ENCODE measurements around the gene TTBK2. TPM values are rescaled to one million over a fixed set of nuclear protein-coding genes. Genes with fewer than 3 reads are reported as not detected.

TTBK2 gene
- polyA plus RNA-seq, 3 donors: 1.0 to 5.6 (median 3.5) TPM

GRCh38 chr15:42736178-42736792, 184.3 kb downstream of the TTBK2 start:
- H3K27ac ChIP-seq (ENCODE audit: low read depth, low read length): no peak overlapping the region
- 1 to 2% (median 2%) methylated on average over 28 to 55 of the region's 55 CpGs for WGBS, 3 donors

GRCh38 chr15:42735382-42736165, 185.0 kb downstream of the TTBK2 start:
- no peak overlapping the region for H3K27ac ChIP-seq (ENCODE audit: low read depth, low read length)
- WGBS, 3 donors: 83 to 87% (median 86%) methylated on average over 19 of the region's 19 CpGs

GRCh38 chr15:42734076-42734672, 186.4 kb downstream of the TTBK2 start:
- WGBS, 3 donors: 57 to 96% (median 93%) methylated on average over 6 of the region's 6 CpGs
- H3K27ac ChIP-seq (ENCODE audit: low read depth, low read length): no peak overlapping the region

GRCh38 chr15:42733027-42733426, 187.6 kb downstream of the TTBK2 start:
- no peak overlapping the region for H3K27ac ChIP-seq (ENCODE audit: low read depth, low read length)
- WGBS, 3 donors: 93 to 96% (median 93%) methylated on average over 10 to 11 of the region's 11 CpGs

GRCh38 chr15:42732095-42732827, 188.3 kb downstream of the TTBK2 start:
- H3K27ac ChIP-seq (ENCODE audit: low read depth, low read length): no peak overlapping the region
- 86 to 90% (median 88%) methylated on average over 15 of the region's 15 CpGs for WGBS, 3 donors

- H3K27ac ChIP-seq (ENCODE audit: low read depth, low read length): no peak overlapping the region
- WGBS, 3 donors: 81 to 90% (median 85%) methylated on average over 6 of the region's 6 CpGs
Measured at GRCh38 chr15:42731461-42731860, 189.1 kb downstream of the TTBK2 start.

- WGBS, 3 donors: 89 to 95% (median 93%) methylated on average over 14 of the region's 14 CpGs
Measured at GRCh38 chr15:42730536-42730935, 190.0 kb downstream of the TTBK2 start.

GRCh38 chr15:42730135-42730534, 190.4 kb downstream of the TTBK2 start:
- no peak overlapping the region for H3K27ac ChIP-seq (ENCODE audit: low read depth, low read length)
- 68 to 92% (median 73%) methylated on average over 8 of the region's 8 CpGs for WGBS, 3 donors

More at GRCh38 chr15:42730536-42730935, 190.0 kb downstream of the TTBK2 start:
- H3K27ac ChIP-seq (ENCODE audit: low read depth, low read length): no peak overlapping the region

GRCh38 chr15:42729409-42729808, 191.2 kb downstream of the TTBK2 start:
- 83 to 95% (median 91%) methylated on average over 7 of the region's 7 CpGs for WGBS, 3 donors
- no peak overlapping the region for H3K27ac ChIP-seq (ENCODE audit: low read depth, low read length)

GRCh38 chr15:42728972-42729371, 191.6 kb downstream of the TTBK2 start:
- H3K27ac ChIP-seq (ENCODE audit: low read depth, low read length): no peak overlapping the region
- 81 to 91% (median 88%) methylated on average over 14 of the region's 14 CpGs for WGBS, 3 donors

GRCh38 chr15:42728560-42728959, 192.0 kb downstream of the TTBK2 start:
- WGBS, 3 donors: 82 to 93% (median 83%) methylated on average over 5 of the region's 5 CpGs

GRCh38 chr15:42727750-42728381, 192.7 kb downstream of the TTBK2 start:
- WGBS, 3 donors: 84 to 85% (median 84%) methylated on average over 13 of the region's 13 CpGs
- no peak overlapping the region for H3K27ac ChIP-seq (ENCODE audit: low read depth, low read length)

More at GRCh38 chr15:42728560-42728959, 192.0 kb downstream of the TTBK2 start:
- H3K27ac ChIP-seq (ENCODE audit: low read depth, low read length): no peak overlapping the region

GRCh38 chr15:42726114-42726513, 194.5 kb downstream of the TTBK2 start:
- H3K27ac ChIP-seq (ENCODE audit: low read depth, low read length): no peak overlapping the region
- WGBS, 3 donors: 83 to 90% (median 86%) methylated on average over 11 of the region's 11 CpGs

- H3K27ac ChIP-seq (ENCODE audit: low read depth, low read length): no peak overlapping the region
- 88 to 92% (median 90%) methylated on average over 12 of the region's 12 CpGs for WGBS, 3 donors
Measured at GRCh38 chr15:42725331-42725903, 195.2 kb downstream of the TTBK2 start.

GRCh38 chr15:42724276-42724675, 196.3 kb downstream of the TTBK2 start:
- H3K27ac ChIP-seq (ENCODE audit: low read depth, low read length): no peak overlapping the region
- 87 to 94% (median 91%) methylated on average over 6 of the region's 6 CpGs for WGBS, 3 donors

- WGBS, 3 donors: 73 to 92% (median 91%) methylated on average over 4 of the region's 4 CpGs
Measured at GRCh38 chr15:42723068-42723467, 197.5 kb downstream of the TTBK2 start.

GRCh38 chr15:42721916-42722315, 198.7 kb downstream of the TTBK2 start:
- no peak overlapping the region for H3K27ac ChIP-seq (ENCODE audit: low read depth, low read length)
- WGBS, 3 donors: 70 to 73% (median 70%) methylated on average over 3 of the region's 3 CpGs

More at GRCh38 chr15:42723068-42723467, 197.5 kb downstream of the TTBK2 start:
- H3K27ac ChIP-seq (ENCODE audit: low read depth, low read length): no peak overlapping the region

- H3K27ac ChIP-seq (ENCODE audit: low read depth, low read length): no peak overlapping the region
- WGBS, 3 donors: 80 to 82% (median 81%) methylated on average over 6 of the region's 6 CpGs
Measured at GRCh38 chr15:42721016-42721415, 199.6 kb downstream of the TTBK2 start.
